ENCODE measurements around the gene SLCO3A1.
"Not testable (repeated sequence)": the region's sequence is repeated elsewhere in the genome, so short reads cannot be mapped to it uniquely, and the experiment has no call there.

SLCO3A1 gene

GRCh38 chr15:91942720-91943394 lies 89.3 kb downstream of the SLCO3A1 start:
- DNase-seq, result no peak

DNA sequence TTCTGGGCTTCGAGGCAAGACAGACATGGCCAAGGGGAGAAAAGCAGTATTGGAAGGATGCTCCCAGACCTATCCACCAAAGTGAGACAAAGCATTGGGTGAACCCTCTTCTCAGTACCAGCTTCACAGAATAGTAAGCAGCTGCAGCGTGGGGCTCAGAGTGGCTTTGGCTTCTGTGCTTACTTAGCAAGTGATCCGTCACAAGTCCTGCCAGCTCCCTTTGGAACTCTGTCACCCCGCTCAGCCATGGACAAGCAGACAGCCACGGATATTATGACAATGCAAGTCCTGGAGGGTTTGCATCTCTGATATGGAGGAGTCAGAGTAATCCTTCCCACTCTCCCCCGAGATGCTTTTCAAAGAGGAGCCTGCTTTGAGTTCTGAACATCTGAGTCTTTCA lies 90.8 kb downstream of the SLCO3A1 start:
- DNase-seq, result no peak

DNA sequence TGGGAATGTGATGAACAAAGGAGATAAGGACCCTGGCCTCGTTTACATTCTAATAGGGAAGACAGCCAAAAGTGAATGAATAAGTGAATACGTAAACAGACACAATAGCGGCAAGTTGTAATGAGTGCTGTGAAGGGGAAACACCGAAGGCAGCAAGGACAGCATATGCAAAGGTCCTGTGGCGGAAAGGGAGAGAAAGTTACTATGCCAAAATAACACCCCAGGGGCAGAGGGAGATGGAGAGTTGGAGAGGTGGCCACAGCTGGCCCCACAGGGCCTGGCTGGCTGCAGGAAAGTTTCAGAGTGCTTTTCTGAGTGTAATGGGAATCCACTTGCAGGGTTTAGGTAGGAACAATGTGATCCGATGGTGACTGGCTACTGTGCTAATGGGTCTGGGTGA lies 91.9 kb downstream of the SLCO3A1 start:
- DNase-seq, result no peak

DNA sequence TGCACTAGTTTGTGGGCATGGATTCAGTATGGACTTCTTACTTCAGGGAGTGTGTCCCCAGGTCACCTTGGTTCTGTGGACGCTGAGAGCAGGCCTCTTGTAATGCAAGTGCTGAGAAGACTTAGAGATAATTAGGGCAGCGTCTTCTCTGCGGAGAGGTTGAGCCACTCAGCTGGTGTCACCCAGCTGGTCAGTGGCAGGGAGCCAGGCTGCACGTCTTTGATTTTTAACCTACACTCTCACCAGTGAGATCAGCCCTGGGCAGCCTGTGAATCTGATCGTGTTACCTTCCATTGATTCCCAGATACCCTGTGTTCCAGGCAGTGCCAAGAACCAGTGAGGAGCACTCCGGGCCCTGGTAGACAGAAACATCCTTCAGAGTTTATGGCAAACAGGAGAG lies 92.6 kb downstream of the SLCO3A1 start:
- DNase-seq, result no peak

DNA sequence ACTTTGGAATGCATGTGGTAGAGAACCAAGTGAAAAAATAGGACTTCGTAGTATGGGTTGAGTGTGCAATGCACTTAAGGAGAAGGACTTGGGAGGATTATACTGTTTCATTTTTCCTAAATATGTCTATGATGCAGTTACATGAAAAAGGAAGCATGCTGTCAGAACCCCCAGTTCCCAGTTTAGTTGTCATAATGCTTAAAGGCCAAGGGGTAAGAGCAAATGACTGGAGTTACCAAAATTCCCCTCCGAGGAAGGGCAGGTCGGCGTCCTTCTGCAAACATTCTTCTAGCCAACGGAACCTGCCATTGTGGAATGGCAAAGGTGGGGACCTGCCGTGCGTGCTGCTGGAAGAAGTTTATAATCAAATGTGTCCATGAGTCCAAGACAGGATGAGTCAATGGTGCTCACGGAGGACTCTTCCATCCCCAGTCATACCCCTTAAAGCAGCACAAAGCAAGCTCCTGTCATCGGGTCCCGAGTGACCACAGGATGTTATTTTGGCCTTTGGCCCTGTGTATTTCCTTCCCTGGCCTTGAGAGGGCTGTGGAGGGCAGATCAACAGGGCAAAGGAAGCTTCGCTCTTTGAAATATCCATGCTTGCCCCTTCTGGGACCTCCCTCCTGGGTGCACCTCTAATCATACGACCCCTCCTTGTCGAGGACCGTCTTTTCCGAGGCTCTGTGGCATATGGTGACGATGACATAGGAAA lies 93.2 kb downstream of the SLCO3A1 start:
- no peak for DNase-seq

DNA sequence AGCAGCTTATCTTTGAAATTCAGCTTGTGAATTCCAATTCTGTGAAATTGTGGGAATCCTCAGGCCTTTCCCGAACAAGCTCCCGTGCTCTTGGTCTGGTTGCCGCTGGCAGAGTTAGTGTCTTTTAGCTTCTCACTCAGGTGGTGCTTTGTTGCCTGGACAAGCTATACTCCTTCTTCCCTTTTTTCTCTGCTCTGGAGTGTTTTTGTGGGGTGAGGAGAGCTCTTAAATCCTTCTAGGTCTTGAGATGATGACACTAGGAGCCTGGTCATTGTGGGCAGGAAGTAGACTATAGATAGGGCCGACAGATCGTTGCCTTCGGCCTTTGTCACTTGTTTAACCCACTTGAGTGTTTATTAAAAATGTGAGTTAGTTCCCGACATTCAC lies 93.8 kb downstream of the SLCO3A1 start:
- DNase-seq, result no peak

DNA sequence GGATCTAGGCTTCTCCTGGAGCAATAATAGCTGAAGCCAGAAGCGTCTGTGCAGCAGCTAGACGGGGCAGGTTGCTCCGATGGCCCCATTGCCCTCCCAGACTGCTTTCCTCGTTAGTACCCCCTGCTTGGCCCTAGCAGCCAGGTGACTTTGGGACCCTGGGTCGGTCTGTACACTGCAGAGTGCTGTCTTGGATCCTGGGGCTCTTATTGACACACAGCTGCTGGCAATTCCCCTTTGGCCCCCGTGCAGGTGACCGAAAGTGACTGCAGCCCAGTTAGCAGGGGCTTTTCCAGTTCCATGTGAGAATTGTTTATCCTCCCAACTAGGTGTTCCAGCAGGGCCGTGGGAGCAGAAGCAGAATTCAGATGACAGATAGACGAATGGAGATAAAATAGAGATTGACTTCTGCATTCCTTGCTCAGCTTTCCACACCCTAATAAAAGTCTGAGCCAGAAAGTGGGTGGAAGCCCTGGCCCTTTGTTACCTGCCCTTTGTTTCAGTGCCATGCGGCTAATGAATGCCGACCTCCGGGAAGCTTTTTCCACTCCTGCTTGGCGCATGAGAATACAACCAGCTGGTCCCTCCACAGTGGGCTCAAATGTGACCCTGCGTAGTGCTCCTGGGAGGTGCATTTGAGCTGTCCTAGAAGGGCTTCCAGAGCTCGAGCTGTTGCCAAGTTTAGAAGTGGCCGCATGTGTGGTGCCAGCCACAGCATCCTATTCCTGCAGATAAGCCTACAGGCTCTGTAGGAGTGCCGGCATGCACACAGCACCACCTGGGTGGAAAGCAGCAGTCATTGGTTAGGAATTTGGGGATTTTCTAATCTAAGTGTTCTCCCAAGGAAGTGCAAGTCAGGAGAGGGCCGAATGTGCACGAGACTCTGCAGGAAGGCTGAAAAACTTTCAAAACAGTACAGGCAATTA lies 94.4 kb downstream of the SLCO3A1 start:
- DNase-seq, result no peak

DNA sequence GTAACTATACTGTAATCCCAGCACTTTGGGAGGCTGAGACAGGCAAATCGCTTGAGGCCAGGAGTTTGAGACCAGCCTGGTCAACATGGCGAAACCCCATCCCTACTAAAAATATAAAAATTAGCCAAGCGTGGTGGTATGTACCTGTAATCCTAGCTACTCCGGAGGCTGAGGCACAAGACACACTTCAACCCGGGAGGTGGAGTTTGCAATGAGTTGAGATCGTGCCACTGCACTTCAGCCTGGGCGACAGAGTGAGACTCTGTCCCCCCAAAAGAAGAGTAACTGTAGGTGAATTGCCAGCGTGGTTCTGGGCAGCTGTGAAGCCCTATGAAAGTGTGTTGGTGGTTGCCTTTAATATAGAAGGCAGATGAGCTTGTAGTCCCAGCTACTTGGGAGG lies 95.9 kb downstream of the SLCO3A1 start:
- no peak for DNase-seq

GRCh38 chr15:91950054-91950453 lies 96.5 kb downstream of the SLCO3A1 start:
- DNase-seq, result no peak

GRCh38 chr15:91950631-91951329 lies 97.3 kb downstream of the SLCO3A1 start:
- DNase-seq, result no peak

DNA sequence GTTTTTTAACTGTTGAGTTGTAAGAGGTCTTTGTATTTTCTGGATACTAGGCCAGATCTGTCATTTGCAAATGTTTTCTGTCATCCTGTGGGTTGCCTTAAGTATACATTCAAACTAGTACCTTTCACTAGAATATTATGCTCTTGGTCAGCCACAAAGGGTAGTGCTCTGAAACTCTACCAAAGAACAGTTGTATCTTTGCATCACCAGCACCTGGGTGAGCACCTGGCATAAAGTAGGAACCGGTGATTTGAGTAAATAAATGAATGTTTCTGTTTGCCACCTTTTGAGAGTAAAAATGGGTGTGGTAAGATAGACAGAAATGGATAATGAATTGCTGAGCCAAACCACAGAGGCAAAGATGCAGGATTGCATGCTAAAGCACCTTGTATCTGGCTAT lies 98.7 kb downstream of the SLCO3A1 start:
- DNase-seq, result no peak

GRCh38 chr15:91953432-91953831 lies 99.9 kb downstream of the SLCO3A1 start:
- DNase-seq, result no peak

DNA sequence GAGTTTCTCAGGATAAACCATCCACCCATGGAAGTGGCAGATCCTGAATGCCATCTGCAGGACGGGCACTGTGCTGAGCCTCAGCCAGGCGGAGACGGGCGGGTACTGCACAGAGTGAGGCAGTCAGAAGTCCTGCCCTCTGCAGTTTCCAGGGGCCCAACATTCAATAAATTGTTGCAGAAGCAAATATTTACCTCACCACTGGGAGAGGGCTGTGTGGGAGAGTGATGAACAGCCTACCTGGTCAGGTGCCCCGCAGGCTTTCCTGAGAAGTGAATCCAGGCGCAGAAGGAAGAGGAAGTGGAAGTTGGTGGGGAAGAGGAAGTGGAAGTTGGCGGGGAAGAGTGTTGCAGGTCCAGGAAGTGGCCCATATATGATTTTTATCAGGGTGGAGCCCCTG lies 100.8 kb downstream of the SLCO3A1 start:
- no peak for DNase-seq

DNA sequence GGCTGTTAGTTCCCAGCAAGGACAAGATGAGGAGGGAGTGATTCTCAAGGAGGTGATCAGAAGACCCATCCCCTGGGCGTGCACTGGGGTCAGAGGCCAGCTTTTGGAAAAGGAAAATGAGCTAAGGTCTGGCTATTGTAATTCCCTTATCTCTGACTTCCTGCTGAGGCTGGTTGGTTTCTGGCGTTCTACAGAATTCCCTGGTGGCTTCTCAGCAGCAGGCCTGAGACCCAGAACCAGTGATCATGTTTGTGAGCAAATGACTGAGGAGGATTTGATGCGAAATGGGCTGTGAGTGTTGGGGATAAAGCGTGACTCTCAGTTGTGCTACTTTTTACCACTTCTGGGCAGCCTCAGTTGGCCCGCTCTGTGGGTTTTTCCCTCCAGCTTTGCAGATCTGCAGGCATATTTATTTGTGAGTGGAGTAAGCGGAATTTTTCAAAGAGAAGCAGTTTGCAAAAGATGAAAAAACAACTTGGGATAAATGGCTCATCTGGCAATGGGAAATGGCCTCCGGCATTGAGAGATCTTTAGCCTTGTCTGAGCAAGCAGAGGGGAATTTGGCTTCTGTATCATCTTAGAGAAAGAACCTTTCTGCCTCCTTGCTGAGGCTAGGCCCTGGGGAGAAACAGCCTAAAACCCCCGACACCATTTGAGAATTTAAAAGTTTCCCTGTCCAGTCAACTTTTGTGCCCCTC lies 102.7 kb downstream of the SLCO3A1 start:
- no peak for DNase-seq

- DNase-seq, result no peak
Measured at GRCh38 chr15:91961357-91961756, 107.8 kb downstream of the SLCO3A1 start.

- not testable (repeated sequence) for DNase-seq
Measured at GRCh38 chr15:91963747-91964146, 110.2 kb downstream of the SLCO3A1 start.

- DNase-seq, result no peak
Measured at GRCh38 chr15:91965501-91966193, 112.1 kb downstream of the SLCO3A1 start.

- no peak for DNase-seq
Measured at GRCh38 chr15:91966194-91966552, 112.7 kb downstream of the SLCO3A1 start.

DNA sequence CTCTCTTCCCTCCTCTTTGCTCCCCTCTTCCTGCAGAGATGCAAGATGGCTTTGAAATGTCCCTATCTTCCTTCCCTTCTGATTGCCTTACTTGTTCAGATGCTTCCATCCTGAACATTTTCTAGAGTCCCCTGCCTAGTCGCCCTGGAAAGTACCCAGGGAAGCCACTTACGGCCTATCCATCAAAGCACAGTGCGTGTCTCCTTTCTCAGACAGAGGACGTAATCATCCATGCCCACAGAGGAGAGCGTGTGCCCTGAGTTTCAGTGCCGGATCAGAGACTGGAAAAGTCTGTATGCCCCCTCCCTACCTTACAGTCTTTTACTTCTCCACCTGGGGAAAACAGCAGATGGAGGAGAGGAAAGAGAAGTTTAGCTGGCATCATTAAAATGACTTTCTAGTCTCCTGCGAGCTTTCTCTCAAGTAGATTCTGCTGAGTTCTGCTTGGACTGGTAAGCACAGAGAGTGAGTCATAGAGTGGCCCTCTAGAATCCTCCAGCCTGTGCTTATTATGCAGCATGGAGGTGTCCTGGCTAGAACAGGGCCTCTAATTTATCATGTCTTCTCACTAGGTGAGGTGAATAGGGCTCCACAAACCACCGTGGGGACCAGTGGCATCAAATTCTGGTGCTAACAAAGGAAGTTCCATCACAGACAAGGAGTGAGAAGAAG lies 114.6 kb downstream of the SLCO3A1 start:
- DNase-seq, result no peak

DNA sequence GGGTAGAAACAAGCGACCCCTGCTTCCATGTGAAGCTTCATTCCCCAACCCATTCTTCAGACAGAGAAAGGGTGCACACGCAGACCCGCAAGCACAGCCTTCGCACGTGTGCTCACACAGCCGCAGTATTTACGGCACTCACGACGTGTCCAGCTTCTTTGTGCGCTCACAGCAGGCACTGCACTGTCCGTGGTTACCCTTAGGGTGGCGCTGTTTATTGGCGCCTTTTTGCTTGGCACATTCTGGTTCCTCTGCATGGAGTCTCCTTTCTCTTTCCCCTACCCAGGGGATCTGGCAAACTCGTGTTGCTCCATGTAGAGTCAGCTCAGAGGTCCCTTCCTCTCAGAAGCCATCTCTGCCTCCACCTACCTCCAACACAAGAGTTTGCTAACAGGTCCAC lies 115.1 kb downstream of the SLCO3A1 start:
- no peak for DNase-seq

DNA sequence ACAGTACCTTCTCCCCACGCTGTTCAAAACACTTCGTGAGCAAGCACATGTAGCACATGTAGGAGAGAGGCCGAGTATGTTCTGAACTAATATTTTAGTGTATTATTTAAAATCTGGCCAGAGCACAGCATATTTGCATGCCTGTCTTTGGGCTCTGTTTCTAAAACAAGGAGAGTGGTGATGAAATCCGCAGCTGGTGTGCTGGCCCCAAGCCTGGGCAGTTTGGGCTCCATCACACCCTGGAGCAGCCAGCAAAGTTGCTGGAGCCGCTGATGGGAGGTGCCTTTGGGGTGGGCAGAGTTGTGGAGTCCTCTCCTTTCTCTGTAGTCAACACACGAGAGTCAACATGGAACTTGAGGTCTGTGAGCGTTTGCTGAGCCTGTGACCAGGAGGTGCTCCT lies 116.6 kb downstream of the SLCO3A1 start:
- DNase-seq, result no peak

Measured in NCI-H2107 (cell line).